Keratinocyte (primary cell): ENCODE data around the gene SMIM30. TPM values are rescaled to one million over a fixed set of nuclear protein-coding genes. Genes with fewer than 3 reads are reported as not detected.

Experiments
- DNase-seq: peaks from one replicate; pipeline ENCODE4 v3.0.0-alpha.2; 2011; ENCODE audit warnings: low read depth, missing footprints, low spot score
- FAIRE-seq: peaks from 2 replicates; lab custom pipeline; 2011; peaks lifted over from hg19 to GRCh38; lab: Jason Lieb, UNC
- H2AFZ ChIP-seq: 2 replicates; pipeline ENCODE4 v1.6.0; 2012; ENCODE audit warnings: low read length, control low read depth, inconsistent platforms; ENCODE audit not compliant: control insufficient read depth
- H3K27ac ChIP-seq: 2 replicates; pipeline ENCODE4 v1.5.1; 2011; ENCODE audit warnings: low read length; ENCODE audit not compliant: control insufficient read depth, insufficient read depth
- H3K27me3 ChIP-seq: 3 replicates; pipeline ENCODE4 v1.6.0; 2011; ENCODE audit warnings: low read length; ENCODE audit not compliant: control insufficient read depth, insufficient read depth; ENCODE audit errors: extremely low read depth
- H3K36me3 ChIP-seq, 2 experiments: 2 replicates in 1 of 2; 3 replicates in 1 of 2; pipeline ENCODE4 v1.5.1; 2011; ENCODE audit warnings: low read length in 2 of 2, mild to moderate bottlenecking in 1 of 2; ENCODE audit not compliant: control insufficient read depth in 2 of 2, insufficient read depth in 2 of 2; ENCODE audit errors: extremely low read depth in 1 of 2
- H3K4me1 ChIP-seq: 3 replicates; pipeline ENCODE4 v1.5.1; 2011; ENCODE audit warnings: low read length; ENCODE audit not compliant: control insufficient read depth, insufficient read depth; ENCODE audit errors: extremely low read depth
- H3K4me2 ChIP-seq: 3 replicates; pipeline ENCODE4 v1.6.0; 2011; ENCODE audit warnings: low read depth, low read length; ENCODE audit not compliant: control insufficient read depth, insufficient read depth; ENCODE audit errors: extremely low read depth
- H3K4me3 ChIP-seq, 3 experiments: fragments of 200-600 bp in 1 of 3; sonication (generic) in 1 of 3; 2 replicates in 2 of 3; 3 replicates in 1 of 3; pipeline ENCODE4 v1.5.1; 2011 to 2016; ENCODE audit warnings: low read length in 3 of 3, mild to moderate bottlenecking in 3 of 3, control low read depth in 2 of 3, inconsistent platforms in 1 of 3, low read depth in 1 of 3, mixed read lengths in 1 of 3, mixed run types in 1 of 3, moderate library complexity in 1 of 3; ENCODE audit not compliant: control insufficient read depth in 2 of 3, insufficient read depth in 2 of 3; ENCODE audit errors: extremely low read depth in 1 of 3
- H3K79me2 ChIP-seq: 2 replicates; pipeline ENCODE4 v1.6.0; 2012; ENCODE audit warnings: low read length; ENCODE audit not compliant: control insufficient read depth, insufficient read depth
- H3K9ac ChIP-seq: 3 replicates; pipeline ENCODE4 v1.6.0; 2011; ENCODE audit warnings: low read length; ENCODE audit not compliant: control insufficient read depth, insufficient read depth; ENCODE audit errors: extremely low read depth
- H3K9me1 ChIP-seq: 3 replicates; pipeline ENCODE4 v1.6.0; 2011; ENCODE audit warnings: low read length; ENCODE audit not compliant: control insufficient read depth, insufficient read depth; ENCODE audit errors: extremely low read depth
- H3K9me3 ChIP-seq: 2 replicates; pipeline ENCODE4 v1.5.1; 2012; ENCODE audit warnings: low read depth, low read length; ENCODE audit not compliant: control insufficient read depth
- H4K20me1 ChIP-seq: 3 replicates; pipeline ENCODE4 v1.6.0; 2011; ENCODE audit warnings: low read length; ENCODE audit not compliant: control insufficient read depth, insufficient read depth; ENCODE audit errors: extremely low read depth
- EZH2 ChIP-seq: IDR thresholded peaks from one replicate; pipeline ENCODE4 v1.6.1; 2012; ENCODE audit warnings: inconsistent platforms, mild to moderate bottlenecking, low read length, moderate library complexity
- dilution Hi-C: fragments of 300-500 bp; cut with MboI; formaldehyde crosslinking; loops from one replicate; pipeline ENCODE4 v1.7.0; 2020; ENCODE audit warnings: low sequenced_read_pairs; ENCODE audit not compliant: extremely low pct_ligation_motif_present
- polyA plus RNA-seq, 5 experiments: library from polyadenylated mRNA; depleted of rRNA in 3 of 5; stranded (reverse) in 3 of 5; stranded (forward) in 1 of 5; unstranded in 1 of 5; fragments of >200 nt; gene quantifications; 1 replicate in 1 of 5; 2 replicates in 3 of 5; 3 replicates in 1 of 5; pipeline versions ENCODE4 v1.2.1 to v1.2.3, GENCODE V29; 2011 to 2012; ENCODE audit warnings: missing spikeins in 2 of 5, low read depth in 1 of 5, low replicate concordance in 1 of 5
- TF ChIP-seq, protein P1 (sequence below), 3 experiments: IDR thresholded peaks in 1 of 3; conservative IDR thresholded peaks in 1 of 3; optimal IDR thresholded peaks in 1 of 3; 2 replicates in 2 of 3; 3 replicates in 1 of 3; pipeline versions ENCODE3 to v1.5.1; 2011; ENCODE audit warnings: low read length in 3 of 3, mild to moderate bottlenecking in 3 of 3, moderate library complexity in 2 of 3, control low read depth in 1 of 3, inconsistent platforms in 1 of 3; ENCODE audit not compliant: insufficient read depth in 2 of 3; ENCODE audit errors: extremely low read depth in 1 of 3

The SMIM30 gene
- polyA plus RNA-seq, 1 donor (not counting 4 experiments of a cell fraction or from before 2014, with no cell fraction given), result 94.5 TPM

DNA sequence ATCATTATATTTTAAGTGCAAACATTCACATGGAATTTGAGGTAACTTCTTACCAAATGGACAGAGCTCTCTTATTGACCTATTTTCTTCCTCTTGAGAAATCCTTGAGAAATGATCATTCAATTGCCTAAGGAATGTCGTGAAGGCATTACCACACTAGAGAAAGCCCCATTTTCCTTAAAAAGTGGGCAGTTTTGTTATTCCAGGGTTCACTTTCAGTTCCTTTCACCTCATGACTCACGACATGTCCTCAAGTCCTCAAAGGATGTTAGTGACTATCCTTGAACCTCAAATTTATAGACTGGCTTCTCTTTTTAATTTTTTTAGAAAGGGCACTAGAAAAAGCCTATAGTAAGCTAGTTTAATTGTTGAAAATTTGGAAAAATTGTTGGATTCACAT is 40.4 kb upstream of the SMIM30 start:
- TF ChIP-seq EZH2, result no peak
- TF ChIP-seq, protein P1, sequence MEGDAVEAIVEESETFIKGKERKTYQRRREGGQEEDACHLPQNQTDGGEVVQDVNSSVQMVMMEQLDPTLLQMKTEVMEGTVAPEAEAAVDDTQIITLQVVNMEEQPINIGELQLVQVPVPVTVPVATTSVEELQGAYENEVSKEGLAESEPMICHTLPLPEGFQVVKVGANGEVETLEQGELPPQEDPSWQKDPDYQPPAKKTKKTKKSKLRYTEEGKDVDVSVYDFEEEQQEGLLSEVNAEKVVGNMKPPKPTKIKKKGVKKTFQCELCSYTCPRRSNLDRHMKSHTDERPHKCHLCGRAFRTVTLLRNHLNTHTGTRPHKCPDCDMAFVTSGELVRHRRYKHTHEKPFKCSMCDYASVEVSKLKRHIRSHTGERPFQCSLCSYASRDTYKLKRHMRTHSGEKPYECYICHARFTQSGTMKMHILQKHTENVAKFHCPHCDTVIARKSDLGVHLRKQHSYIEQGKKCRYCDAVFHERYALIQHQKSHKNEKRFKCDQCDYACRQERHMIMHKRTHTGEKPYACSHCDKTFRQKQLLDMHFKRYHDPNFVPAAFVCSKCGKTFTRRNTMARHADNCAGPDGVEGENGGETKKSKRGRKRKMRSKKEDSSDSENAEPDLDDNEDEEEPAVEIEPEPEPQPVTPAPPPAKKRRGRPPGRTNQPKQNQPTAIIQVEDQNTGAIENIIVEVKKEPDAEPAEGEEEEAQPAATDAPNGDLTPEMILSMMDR (optimal IDR thresholded peaks at IDR 0.05 in 1 of 3, IDR thresholded peaks at IDR 0.05 in 1 of 3, conservative IDR thresholded peaks at IDR 0.05 in 1 of 3; ENCODE audit: extremely low read depth in 1 of 3, insufficient read depth in 2 of 3, low read length in 3 of 3), result no peak
- Histone ChIP-seq H3K4me3 (no peak overlapping the region), H3K79me2 (no peaks in the 10 kb centered on the region), H3K36me3 (no peaks in the 10 kb centered on the region), H3K9ac (no peak overlapping the region), H3K27me3 (no peaks in the 10 kb centered on the region), H4K20me1 (no peaks in the 10 kb centered on the region), H3K4me1 (no peaks in the 10 kb centered on the region), H3K9me3 (no peaks in the 10 kb centered on the region), H3K4me2 (no peak overlapping the region), H2AFZ (no peak overlapping the region), H3K27ac (no peak overlapping the region), H3K9me1 (no peaks in the 10 kb centered on the region)
- dilution Hi-C loops, result no loop called here
- DNase-seq, result no peak
- no peak for FAIRE-seq

DNA sequence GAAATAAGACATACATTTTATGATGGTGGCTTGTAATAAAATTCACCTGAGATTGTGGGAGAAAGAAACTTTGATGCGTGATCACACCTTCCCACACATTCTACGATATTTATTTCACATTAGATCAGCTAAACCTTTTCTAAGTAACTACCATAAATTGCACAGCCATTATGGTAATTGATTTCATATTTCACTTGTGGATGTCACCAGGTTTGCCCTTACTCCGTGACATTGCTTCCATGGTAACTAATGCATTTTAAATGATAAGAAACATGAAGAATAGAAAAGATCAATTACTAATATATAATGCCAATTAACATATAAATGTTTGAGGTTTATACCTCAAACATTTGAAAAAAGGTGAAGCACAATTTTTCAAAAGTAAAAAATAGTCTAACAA is 35.8 kb upstream of the SMIM30 start:
- no peaks in the 10 kb centered on the region for H4K20me1 ChIP-seq
- dilution Hi-C loops, result no loop called here
- H3K79me2 ChIP-seq, result no peaks in the 10 kb centered on the region
- TF ChIP-seq, protein P1 (optimal IDR thresholded peaks at IDR 0.05 in 1 of 3, IDR thresholded peaks at IDR 0.05 in 1 of 3, conservative IDR thresholded peaks at IDR 0.05 in 1 of 3; ENCODE audit: extremely low read depth in 1 of 3, insufficient read depth in 2 of 3, low read length in 3 of 3), result no peak
- TF ChIP-seq EZH2, result no peak
- no peaks in the 10 kb centered on the region for H3K9me1 ChIP-seq
- H3K27ac ChIP-seq, result no peak overlapping the region
- H3K9ac ChIP-seq, result no peak overlapping the region
- H3K9me3 ChIP-seq, result no peaks in the 10 kb centered on the region
- no peaks in the 10 kb centered on the region for H3K27me3 ChIP-seq
- H3K36me3 ChIP-seq, result no peaks in the 10 kb centered on the region
- H2AFZ ChIP-seq, result no peak overlapping the region
- H3K4me1 ChIP-seq, result no peaks in the 10 kb centered on the region
- FAIRE-seq (no peak), DNase-seq (no peak)
- no peak overlapping the region for H3K4me3 ChIP-seq
- no peak overlapping the region for H3K4me2 ChIP-seq
